Endothelial cell of hepatic sinusoid (primary cell): Measurements from ENCODE around the gene CSTPP1.

Experiments
- in situ Hi-C: cut with HindIII; loops from 2 replicates; pipeline ENCODE4 v1.10.0; 2017; ENCODE audit warnings: low sequenced_read_pairs

CSTPP1 gene

GRCh38 chr11:47028195-47029093 lies 91.9 kb downstream of the CSTPP1 start:
- in situ Hi-C loops: no loop called here

- in situ Hi-C loops: no loop called here
Observed at GRCh38 chr11:47033439-47033838, 96.9 kb downstream of the CSTPP1 start.

DNA sequence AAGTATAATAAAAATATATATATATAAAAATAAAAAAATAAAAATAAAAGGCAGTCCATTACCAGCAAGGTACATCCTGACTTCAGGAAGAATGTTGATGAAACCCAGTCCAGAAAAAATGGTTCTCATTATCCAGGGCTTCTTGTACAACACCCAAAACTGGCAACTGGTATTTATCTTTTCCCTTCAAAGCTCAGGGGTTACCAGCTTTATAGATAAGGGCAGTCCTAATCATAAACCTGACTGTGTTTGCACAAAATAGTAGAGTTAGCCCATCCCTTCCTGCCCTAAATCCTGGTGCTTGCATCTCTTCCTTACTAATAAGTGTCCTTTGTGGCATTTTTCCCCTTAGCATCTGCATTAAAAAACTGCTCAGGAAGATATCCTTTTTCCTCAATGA lies 97.5 kb downstream of the CSTPP1 start:
- in situ Hi-C loops: no loop called here

DNA sequence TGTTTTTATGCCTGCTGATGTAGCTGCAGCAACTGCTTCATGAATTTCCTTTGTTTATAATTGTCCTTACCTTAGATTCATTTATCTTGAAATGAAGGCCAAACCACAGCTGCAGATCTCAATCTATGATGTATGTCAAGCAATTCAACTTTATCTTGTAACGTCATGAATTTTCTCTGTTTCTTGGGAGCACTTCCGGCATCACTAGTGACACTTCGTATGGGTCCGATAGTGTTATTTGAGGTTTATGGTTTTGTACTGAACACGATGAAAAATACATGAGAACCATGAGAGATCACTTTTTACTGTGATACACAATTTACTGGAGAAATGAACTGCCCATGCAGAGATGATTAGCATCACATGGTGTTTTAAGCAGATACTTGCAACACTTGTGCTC lies 98.5 kb downstream of the CSTPP1 start:
- in situ Hi-C loops: no loop called here

GRCh38 chr11:47044119-47044518 lies 107.6 kb downstream of the CSTPP1 start:
- in situ Hi-C loops: no loop called here

DNA sequence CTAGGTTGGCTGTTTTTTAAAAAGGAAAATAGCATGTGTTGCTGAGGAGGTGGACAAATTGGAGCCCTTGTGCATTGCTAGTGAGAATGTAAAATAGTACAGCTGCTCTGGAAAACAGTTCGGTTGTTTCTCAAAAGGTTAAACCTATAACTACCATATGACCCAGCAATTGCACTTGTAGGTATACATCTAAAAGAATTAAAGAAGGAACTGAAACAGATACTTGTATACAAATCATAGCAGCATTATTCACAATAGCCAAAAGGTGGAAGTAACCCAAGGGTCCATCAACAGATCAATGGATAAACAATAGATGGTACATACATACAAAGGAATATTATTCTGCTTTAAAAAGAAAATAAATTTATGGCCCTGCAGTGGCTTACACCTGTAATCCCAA lies 111.4 kb downstream of the CSTPP1 start:
- in situ Hi-C loops: no loop called here

- in situ Hi-C loops: no loop called here
Observed at GRCh38 chr11:47050284-47050683, 113.7 kb downstream of the CSTPP1 start.

- in situ Hi-C loops: no loop called here
Observed at GRCh38 chr11:47051217-47051616, 114.7 kb downstream of the CSTPP1 start.

GRCh38 chr11:47052165-47052564 lies 115.6 kb downstream of the CSTPP1 start:
- in situ Hi-C loops: no loop called here

GRCh38 chr11:47052576-47052975 lies 116.0 kb downstream of the CSTPP1 start:
- in situ Hi-C loops: no loop called here

- in situ Hi-C loops: no loop called here
Observed at GRCh38 chr11:47055534-47055933, 119.0 kb downstream of the CSTPP1 start.

DNA sequence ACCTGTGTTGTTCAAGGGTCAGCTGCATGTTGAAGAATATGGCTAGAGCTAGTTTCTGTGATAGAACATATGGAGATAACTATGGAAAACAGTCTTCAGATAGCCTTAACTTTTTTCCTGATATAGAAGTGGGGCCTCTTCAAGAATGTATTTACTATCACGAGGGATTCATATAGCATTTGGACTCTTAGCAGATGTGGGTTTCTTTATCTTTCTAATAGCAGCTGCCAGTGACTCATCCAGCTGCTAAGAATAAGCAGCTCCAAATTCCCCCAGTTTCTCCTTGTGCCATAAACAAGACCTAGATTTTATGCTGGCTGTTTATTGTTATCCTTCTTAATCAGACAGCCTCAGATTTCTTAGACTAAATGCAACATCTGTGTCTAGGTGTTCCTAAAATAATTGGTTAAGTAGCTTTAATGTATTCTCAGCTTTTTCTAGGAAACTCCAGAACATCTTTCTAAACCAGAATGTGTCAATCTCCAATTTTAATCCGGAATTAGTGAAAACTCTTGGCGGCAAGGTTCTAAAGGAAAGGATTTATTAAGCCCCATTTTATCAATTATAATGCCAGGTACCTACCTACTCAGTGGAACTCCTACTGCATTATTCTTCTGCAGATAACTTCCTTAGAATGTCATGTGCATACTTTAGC lies 119.8 kb downstream of the CSTPP1 start:
- in situ Hi-C loops: no loop called here

DNA sequence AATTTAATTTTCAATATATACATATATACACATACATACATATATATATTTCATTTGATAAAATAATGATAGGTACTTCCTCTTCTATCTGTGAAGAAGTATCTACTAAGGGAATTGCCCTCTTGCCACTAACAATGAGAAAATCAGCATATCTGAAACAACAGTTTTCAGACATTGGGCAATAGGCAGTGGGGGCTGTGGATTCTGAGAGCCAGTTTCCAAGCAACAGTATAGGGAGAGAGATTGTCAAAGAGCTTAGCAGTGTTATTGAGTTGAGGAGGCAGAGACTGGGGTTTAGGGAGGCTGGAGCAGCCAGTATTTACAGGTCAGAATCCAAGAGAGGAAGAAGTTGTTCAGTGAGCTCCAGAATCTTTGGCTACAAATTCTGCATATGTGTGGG lies 120.8 kb downstream of the CSTPP1 start:
- in situ Hi-C loops: no loop called here

DNA sequence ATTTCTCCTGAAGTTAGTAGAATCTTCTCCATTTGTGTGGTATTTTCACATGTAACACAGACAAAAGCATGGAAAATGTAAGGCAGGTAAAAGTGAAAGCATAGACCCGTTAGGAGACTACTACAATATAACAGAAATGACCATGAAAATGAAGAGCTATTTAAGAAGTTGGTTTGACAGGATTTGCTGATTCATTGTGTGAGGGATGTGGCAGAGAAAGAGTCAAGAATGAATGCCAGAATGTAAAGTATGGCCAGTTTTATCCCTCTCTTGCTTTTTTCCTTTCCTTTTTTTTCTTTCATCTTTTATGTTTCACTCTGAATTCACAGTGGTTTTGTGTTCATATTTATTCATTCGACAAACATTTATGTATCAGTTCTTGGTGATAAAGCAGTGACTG lies 124.2 kb downstream of the CSTPP1 start:
- in situ Hi-C loops: no loop called here

DNA sequence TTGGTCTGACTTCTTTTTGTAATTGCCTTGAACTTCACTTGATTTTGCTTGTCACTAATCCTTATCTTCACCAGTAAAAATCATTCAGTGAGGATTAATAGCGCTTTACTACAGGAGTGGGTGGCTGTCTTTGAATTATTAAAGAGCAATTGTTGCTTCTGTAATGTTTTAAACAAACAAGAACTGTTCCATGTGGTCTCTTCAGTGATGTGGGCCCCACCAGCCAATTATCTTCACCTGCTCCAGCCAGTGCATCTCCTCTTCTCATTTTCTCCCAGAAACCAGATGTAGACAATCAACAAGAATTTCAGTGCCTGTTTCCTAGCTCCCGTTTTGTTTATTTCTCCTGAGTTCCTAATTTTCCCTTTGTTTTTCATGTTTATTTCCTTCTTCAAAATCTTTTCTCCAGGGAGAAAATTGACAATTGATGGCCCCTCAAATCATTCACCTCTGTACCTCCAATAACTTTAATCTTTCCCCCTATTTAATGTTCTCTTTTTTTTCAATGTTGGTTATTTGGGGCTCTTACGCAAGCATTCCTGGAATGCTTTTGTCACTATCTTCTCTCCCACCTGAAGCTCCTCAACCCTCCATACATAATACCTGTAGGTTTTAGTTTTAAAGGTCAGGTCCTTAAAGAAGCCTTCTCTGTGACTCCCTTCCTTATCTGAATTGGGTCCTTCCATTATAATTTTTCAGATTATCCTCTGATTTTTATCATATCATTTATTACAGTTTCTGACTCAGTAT lies 125.0 kb downstream of the CSTPP1 start:
- in situ Hi-C loops: no loop called here

DNA sequence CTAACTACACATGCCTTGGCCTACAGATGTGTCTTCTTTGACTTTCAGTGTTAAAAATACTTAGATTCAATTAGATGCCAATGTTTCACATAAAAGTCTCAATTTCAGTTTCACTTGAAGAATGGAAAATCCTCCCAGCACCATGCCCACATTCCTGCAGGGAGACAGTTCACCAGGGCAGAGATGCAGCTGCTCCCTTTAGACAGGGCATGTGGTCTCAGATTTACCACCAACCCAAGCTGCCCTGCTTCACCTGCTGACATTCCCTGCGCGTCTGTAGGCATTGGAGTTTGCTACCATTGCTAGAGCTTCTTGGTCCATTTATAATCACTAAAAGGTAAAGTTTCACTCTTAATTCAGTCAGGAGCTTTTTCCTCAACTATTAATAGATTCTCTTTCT lies 126.2 kb downstream of the CSTPP1 start:
- in situ Hi-C loops: no loop called here

DNA sequence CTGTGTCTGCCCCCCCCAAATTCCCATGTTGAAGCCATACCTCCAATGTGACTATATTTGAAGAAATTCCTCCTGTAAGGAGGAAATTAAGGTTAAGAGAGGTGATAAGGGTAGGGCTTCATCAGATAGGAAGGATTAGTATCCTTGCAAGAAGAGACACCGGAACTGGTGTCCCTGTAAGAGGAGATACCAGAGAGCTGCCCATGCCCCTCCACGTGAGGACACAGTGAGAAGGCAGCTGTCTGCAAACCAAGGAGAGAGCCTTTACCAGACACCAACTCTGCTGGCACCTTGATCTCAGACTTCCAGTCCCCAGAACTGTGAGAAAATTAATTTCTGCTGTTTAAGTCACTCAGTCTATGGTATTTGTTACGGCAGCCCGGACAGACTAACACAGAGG lies 130.8 kb downstream of the CSTPP1 start:
- in situ Hi-C loops: no loop called here

DNA sequence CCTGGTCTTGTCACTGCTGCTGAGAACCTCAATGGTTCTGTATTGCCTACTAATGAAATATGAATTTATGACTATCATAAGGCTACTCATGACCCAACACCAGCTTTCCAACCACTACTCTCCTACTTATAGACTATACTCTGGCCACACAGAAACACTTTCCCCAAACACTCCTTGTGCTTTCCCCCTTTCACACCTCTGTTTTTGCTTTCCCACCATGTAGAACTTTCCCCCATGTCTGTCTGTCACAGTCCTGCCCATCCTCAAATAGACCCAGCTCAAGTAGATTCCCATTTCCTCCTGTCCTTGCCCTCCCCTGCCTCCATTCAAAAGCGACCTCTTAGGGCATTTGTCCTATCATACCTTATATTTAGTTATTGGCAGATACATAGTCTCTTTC lies 134.2 kb downstream of the CSTPP1 start:
- in situ Hi-C loops: loop anchor here (5.0 kb wide), 1 partner anchor 262 kb away; no protein-coding TSS in a partner anchor

DNA sequence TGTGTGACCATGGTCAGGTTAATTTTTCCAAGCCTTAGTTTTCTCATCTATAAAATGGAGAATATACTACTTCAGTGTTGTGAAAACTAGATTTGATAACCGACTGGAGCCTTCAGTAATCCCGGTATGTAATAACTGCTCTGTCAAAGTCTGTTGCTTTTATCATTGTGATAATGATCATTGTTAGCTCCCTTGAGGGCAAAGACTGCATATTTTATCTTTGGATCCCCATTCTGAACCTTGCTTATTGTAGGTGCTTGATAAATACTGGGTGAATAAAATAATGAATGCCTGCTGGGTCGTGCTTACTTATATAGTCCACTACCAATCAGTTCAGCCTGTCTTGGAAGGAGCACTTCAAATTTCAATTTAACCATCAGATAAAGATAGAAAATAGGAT lies 134.8 kb downstream of the CSTPP1 start:
- in situ Hi-C loops: loop anchor here (5.0 kb wide), 1 partner anchor 261 kb away; no protein-coding TSS in a partner anchor

DNA sequence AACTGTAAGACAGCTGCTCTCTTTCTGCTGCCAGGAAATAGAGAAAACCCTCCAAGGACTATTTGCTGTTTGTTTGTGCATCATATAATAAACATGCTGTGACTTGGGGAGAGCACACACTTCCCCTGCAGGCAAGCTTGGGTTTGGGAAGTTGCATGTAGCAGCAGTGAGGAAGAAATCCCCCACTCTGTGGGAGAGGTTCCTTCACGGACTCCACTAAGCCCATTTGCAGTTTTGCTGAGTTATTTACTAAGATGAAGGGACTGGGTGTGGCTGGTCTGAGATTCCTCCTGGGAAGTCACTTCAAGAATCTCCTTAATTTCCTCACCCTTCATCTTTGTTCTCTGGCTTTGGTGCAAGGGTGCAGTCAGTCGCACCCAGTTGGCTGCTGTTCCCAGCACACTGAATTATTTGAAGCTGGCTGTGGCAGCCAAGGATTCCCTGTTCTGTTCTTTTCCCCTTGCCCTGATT lies 135.3 kb downstream of the CSTPP1 start:
- in situ Hi-C loops: loop anchor here (5.0 kb wide), 1 partner anchor 260 kb away; no protein-coding TSS in a partner anchor
